Kasumi-1 (cell line): Measurements from ENCODE around the gene HSPA13.
"Not testable (repeated sequence)": the region's sequence is repeated elsewhere in the genome, so short reads cannot be mapped to it uniquely, and the experiment has no call there.

Experiments used
- DNase-seq, 2 experiments: peaks; one replicate each; lab custom pipeline; 2025; lab: John Stamatoyannopoulos, UW

Gene HSPA13

DNA sequence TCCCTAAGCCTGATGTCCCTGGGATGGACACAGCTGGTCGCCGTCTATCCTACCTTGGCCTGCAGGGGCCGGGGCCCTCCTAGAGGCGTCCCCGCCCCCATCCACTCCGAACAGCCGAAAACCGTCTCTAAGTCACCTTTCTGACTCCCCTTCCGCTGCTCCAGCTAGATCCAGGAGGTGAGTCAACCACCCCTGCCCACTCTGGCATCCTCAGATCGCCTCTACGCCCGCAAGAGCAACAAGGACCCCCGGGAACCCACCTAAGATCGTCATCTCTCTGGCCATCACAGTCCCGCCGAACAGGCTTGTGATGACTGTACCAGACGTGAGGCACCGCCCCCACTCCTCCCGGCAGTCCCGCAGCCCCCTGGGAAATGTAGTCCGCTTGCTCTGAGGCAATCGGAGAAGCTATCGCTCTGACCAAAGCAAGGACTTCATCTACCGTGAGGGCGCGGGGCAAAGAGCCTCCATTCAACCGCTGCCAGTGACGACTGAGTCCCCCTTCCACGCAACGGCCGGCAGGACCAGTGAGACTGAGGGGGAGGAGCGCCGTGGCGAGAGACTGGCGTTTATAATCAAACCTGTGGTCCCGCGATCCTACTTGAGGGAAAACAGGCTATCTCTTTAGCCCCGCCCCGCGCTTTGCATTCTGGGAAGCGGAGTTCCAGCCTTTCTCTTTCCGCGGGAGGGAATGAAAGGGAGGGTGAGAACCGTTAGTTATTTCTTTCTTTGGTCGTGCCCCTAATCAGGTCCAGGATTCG is at the start of gene HSPA13:
HSPA13 (minus strand) TSS at position 312 of the 761 bp plus-strand sequence; CDS start at position 285, 27 bp downstream.
- DNase-seq, result peak; percentile 100

DNA sequence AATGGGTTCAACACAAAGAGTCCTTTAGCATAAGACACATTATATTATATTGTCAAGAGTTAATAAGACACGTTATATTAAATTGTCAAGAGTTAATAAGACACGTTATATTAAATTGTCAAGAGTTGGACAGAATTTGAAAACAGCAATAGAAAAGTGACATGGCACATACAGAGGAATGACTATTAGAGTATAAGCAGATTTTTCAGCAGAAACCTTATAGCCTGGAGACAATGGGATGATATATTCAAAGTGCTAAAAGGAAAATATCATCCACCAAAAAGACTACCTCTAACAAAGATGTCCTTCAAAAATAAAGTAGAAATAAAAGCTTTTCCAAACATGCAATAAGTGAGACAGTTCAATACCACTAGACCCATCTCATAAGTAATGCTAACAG is 36.0 kb upstream of the HSPA13 start:
- no peak for DNase-seq

DNA sequence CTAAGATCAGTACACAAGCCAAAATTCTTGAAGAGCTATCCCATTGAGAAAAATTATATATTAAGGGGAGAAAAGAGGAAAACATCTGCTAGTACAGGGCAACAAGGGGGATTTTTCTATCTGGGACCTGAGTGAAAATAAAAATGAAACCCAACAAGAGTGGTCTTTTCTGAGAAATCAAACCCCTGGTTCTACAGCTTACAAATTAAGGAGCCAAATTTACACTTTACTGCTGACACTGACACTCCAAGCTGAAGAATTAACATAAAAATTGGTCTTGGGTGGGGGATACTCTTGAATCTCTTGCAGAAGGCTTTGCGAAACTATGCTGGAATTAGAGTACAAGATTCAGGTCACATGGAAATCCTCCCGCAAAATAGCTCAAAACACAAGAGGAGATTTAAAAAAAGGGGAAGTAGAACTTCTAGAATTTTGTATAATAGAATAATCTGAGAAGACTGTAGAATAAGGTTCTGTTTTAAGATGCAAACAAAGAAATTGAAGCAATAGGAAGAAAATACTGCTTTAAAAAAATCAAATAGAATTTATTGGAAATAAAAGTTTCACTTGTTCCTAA is 32.1 kb upstream of the HSPA13 start:
- peak; percentile 42 for DNase-seq

- peak; percentile 17 to 36 for DNase-seq
Observed at GRCh38 chr21:14405962-14406361, 23.0 kb upstream of the HSPA13 start.

GRCh38 chr21:14405225-14405624 is 22.3 kb upstream of the HSPA13 start:
- no peak for DNase-seq

GRCh38 chr21:14403681-14404318 is 20.9 kb upstream of the HSPA13 start:
- peak; percentile 68 to 87 for DNase-seq

- DNase-seq, result no peak
Observed at GRCh38 chr21:14401217-14401616, 18.3 kb upstream of the HSPA13 start.

GRCh38 chr21:14388282-14388681 is 5.3 kb upstream of the HSPA13 start:
- no peak for DNase-seq

- no peak for DNase-seq
Observed at GRCh38 chr21:14384453-14384852, 1.5 kb upstream of the HSPA13 start.

- DNase-seq, result peak in 1 of 2 experiments; percentile 60
Observed at GRCh38 chr21:14383596-14384180, 742 bp upstream of the HSPA13 start.

- DNase-seq, result peak; percentile 30 to 38
Observed at GRCh38 chr21:14382486-14382834, 486 bp downstream of the HSPA13 start.

DNA sequence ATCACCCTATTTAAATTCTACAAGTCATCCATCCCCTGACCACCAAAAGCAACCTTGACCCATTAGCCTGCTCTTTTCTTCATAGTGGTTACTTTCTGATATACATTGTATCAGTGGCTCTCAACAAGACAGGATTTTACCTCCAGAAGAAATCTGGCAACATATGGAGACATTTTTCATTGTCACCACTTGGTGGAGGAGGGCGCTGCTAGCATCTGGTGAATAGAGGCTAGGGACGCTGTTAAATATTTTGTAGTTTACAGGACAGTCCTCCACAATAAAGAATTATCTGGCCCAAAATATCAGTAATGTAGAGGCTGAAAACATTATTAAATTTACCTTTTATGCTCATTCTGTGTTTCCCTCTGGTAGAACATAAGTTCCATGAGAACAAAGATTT is 6.1 kb downstream of the HSPA13 start:
- peak; percentile 28 to 48 for DNase-seq

DNA sequence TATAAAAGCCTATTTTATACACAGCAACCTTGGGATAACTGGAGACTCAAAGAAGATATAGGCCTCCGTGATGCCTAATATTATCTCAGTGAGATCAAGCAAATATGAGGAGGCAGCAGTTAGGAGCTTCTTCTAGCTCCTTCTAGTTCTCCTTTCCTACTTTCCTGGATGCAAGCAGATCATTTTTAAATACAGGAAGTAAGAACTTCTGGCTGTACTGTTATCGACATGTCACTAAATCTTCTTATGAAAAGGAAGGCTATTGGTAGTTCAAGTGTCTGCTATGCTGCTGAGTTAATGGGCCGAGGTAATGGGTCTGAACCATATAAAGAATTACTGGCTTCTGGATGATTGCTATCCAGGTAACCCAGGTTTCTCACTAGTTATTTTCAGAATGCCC is 15.9 kb downstream of the HSPA13 start:
- DNase-seq, result peak; percentile 47 to 56

DNA sequence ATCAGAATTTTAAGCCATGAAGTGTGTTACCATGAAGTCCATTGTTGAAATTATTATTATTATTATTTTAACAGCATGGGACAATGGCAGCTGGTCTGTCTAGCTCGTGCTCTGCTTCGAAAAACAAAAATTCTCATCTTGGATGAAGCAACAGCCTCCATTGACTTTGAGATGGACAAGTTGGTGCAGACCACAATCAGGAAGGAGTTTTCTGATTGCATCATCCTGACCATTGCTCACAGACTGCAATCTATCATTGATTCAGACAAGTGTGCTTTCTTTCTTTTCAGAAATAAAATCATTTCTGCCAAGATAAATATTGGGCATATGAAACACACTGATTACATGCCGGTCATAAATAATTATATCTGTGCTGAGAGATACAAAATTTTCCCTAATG is 21.0 kb downstream of the HSPA13 start:
- peak; percentile 8 to 15 for DNase-seq

DNA sequence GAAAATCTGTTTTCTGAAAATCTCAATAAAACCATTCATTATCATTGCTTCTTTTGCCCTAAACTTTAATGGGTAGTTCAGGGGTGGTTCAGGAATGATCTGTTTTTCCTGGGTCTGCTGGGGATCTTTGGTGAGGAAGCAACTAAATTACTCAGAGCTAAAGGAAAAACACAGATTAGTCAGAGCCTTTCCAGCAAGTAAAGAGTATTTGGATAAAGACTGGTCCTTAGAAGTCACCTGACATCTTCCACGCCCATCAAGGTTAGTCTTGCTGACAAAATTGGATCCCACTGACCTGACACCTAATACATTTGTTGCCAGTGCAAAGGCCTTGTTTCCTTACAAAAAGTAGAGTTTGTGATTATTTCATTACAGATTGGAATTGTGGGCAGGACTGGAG is 24.2 kb downstream of the HSPA13 start:
- no peak for DNase-seq

DNA sequence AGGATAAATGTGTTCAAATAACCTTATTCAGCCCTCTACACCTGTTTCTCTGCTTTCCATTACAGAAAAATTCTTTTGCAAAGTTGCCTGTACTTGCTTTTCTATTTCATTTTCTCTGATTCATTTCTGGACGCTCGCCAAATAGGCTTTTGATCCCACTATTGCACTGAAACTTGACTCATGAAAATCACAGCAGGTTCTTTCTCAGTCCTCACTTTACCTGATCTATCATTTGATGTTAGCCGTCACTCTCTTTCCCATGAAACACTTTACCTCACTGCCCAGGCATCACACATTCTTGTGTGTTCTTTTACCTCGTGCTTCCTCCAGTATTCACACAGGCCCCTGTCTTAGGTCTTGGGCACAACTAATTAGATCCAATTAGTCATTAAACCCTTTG is 26.2 kb downstream of the HSPA13 start:
- no peak for DNase-seq

DNA sequence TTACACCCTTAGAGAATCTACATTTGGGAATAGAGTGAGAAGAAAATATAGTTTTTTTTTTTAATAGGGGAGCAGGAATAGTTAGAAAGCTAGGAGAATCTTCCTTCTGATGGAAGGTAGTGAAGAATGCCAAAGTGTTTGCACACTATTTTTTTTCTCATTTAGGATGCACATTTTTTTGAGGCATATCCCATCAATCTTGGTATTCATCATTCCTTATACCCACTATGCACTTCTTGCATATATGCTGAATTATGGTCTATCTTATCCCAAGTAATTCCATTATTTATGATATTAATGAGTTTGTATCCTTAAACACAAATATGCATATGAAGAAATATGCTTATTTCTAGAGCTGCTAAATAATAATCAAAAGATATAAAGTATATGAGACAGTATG is 28.4 kb downstream of the HSPA13 start:
- no peak for DNase-seq

DNA sequence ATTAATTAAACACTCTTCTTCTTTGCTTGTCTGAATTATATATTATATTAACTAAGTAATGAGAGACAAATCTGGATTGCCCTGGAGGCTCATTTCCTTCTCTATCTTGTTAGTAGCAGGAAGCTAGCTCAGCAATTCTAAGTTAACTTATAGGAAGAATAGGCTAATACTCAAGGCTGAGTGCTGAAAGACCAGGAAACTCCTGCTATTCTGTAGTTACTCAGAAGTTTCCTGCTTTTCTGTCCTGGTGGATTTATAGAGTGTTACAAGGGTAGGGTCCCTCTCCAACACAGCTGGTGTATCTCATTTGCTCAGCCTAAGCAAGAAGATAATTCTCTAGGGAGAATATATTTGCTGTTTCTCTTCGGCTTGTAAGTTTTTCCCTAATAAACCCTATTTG is 29.2 kb downstream of the HSPA13 start:
- no peak for DNase-seq

- no peak for DNase-seq
Observed at GRCh38 chr21:14353231-14353630, 29.7 kb downstream of the HSPA13 start.

DNA sequence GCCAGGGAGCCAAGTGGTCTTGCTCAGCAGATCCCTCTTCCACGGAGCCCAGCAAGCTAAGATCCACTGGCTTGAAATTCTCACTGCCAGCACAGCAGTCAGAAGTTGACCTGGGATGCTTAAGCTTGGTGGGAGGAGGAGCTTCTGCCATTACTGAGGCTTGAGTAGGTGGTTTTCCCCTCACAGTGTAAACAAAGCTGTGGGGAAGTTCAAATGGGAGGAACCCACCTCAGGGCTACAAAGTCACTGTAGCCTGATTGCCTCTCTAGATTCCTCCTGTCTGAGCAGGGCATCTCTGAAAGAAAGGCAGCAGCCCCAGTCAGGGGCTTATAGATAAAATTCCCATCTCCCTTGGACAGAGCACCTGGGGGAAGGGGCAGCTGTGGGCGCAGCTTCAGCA is 55.6 kb downstream of the HSPA13 start:
- DNase-seq, result not testable (repeated sequence)

GRCh38 chr21:14325595-14325994 is 57.4 kb downstream of the HSPA13 start:
- no peak for DNase-seq
